Liver (tissue), 9 donors: ENCODE measurements around the gene AK5. TPM values are rescaled to one million over a fixed set of nuclear protein-coding genes. Genes with fewer than 3 reads are reported as not detected.

Experiments used
- DNase-seq: peaks from one replicate; pipeline ENCODE4 v3.0.0-alpha.2; 2017; ENCODE audit warnings: low spot score
- H3K27ac ChIP-seq, 2 donors: one replicate each; pipeline ENCODE4 v1.7.0; 2013; ENCODE audit warnings: inconsistent platforms in 2 of 2, low read length in 2 of 2, control low read depth in 1 of 2, low read depth in 1 of 2, mild to moderate bottlenecking in 1 of 2
- H3K27me3 ChIP-seq, 4 donors: one replicate each; pipeline versions ENCODE4 v1.6.1 to v1.7.0; 2013; ENCODE audit warnings: low read length in 3 of 4, inconsistent platforms in 1 of 4, mild to moderate bottlenecking in 1 of 4, moderate library complexity in 1 of 4; ENCODE audit not compliant: control insufficient read depth in 4 of 4, insufficient read depth in 4 of 4
- H3K36me3 ChIP-seq, 4 donors: one replicate each; pipeline versions ENCODE4 v1.6.1 to v1.7.0; 2013; ENCODE audit warnings: low read length in 3 of 4, mild to moderate bottlenecking in 3 of 4, low read depth in 1 of 4, moderate library complexity in 1 of 4; ENCODE audit not compliant: control insufficient read depth in 4 of 4, insufficient read depth in 3 of 4
- H3K4me1 ChIP-seq, 4 donors: one replicate each; pipeline versions ENCODE4 v1.6.1 to v1.7.0; 2013; ENCODE audit warnings: low read length in 3 of 4, mild to moderate bottlenecking in 3 of 4, moderate library complexity in 1 of 4; ENCODE audit not compliant: control insufficient read depth in 4 of 4, insufficient read depth in 4 of 4
- H3K4me3 ChIP-seq, 3 donors: one replicate each; pipeline versions ENCODE4 v1.6.1 to v1.7.0; 2013; ENCODE audit warnings: low read length in 3 of 3, control low read depth in 1 of 3, low read depth in 1 of 3, mild to moderate bottlenecking in 1 of 3
- H3K9ac ChIP-seq, 2 donors: one replicate each; pipeline ENCODE4 v1.7.0; 2013; ENCODE audit warnings: low read length in 2 of 2, mild to moderate bottlenecking in 2 of 2, moderate library complexity in 2 of 2, control low read depth in 1 of 2, low read depth in 1 of 2
- H3K9me3 ChIP-seq, 4 donors: one replicate each; pipeline versions ENCODE4 v1.6.1 to v1.7.0; 2013; ENCODE audit warnings: low read length in 3 of 4; ENCODE audit not compliant: control insufficient read depth in 4 of 4
- EGR1 ChIP-seq, 2 donors: IDR thresholded peaks; 2 replicates each; pipeline ENCODE4 v1.6.1; 2016 to 2018; ENCODE audit warnings: antibody characterized with exemption in 2 of 2, low read depth in 2 of 2
- FOXA1 ChIP-seq: IDR thresholded peaks from 2 replicates; pipeline ENCODE4 v1.6.1; 2016; ENCODE audit warnings: antibody characterized with exemption
- FOXA2 ChIP-seq: IDR thresholded peaks from 2 replicates; pipeline ENCODE4 v1.6.1; 2016; ENCODE audit warnings: antibody characterized with exemption
- GABPA ChIP-seq, 2 donors: IDR thresholded peaks in 1 of 2; conservative IDR thresholded peaks in 1 of 2; 2 replicates each; pipeline ENCODE4 v1.6.1; 2016; ENCODE audit warnings: antibody characterized with exemption in 2 of 2, mild to moderate bottlenecking in 1 of 2, moderate library complexity in 1 of 2
- HNF4A ChIP-seq, 2 donors: conservative IDR thresholded peaks; 2 replicates each; pipeline ENCODE4 v1.6.1; 2016; ENCODE audit warnings: antibody characterized with exemption in 2 of 2, mild to moderate bottlenecking in 2 of 2
- HNF4G ChIP-seq: IDR thresholded peaks from 2 replicates; pipeline ENCODE4 v1.6.1; 2016; ENCODE audit warnings: antibody characterized with exemption
- JUND ChIP-seq, 2 donors: IDR thresholded peaks; 2 replicates each; pipeline ENCODE4 v1.6.1; 2016; ENCODE audit warnings: antibody characterized with exemption in 2 of 2
- REST ChIP-seq: IDR thresholded peaks from 2 replicates; pipeline ENCODE4 v1.6.1; 2016; ENCODE audit warnings: antibody characterized with exemption, mild to moderate bottlenecking
- RXRA ChIP-seq, 2 donors: IDR thresholded peaks; 2 replicates each; pipeline ENCODE4 v1.6.1; 2017 to 2018; ENCODE audit warnings: antibody characterized with exemption in 2 of 2, mild to moderate bottlenecking in 1 of 2
- TAF1 ChIP-seq: conservative IDR thresholded peaks from 2 replicates; pipeline ENCODE4 v1.6.1; 2016; ENCODE audit warnings: antibody characterized with exemption, mild to moderate bottlenecking
- YY1 ChIP-seq: IDR thresholded peaks from 2 replicates; pipeline ENCODE4 v1.6.1; 2016; ENCODE audit warnings: antibody characterized with exemption, mild to moderate bottlenecking
- ZBTB33 ChIP-seq: IDR thresholded peaks from 2 replicates; pipeline ENCODE4 v1.6.1; 2016; ENCODE audit warnings: antibody characterized with exemption
- WGBS: extraction: QIAGEN DNeasy Blood & Tissue Kit; methylation state at CpG from one replicate; pipeline ENCODE4 v1.1.7; 2013; 5-methylcytosine and 5-hydroxymethylcytosine counted together
- polyA plus RNA-seq, 2 donors: library from polyadenylated mRNA; stranded (reverse) in 1 of 2; unstranded in 1 of 2; fragments of 200-250 nt in 1 of 2; fragments of >200 nt in 1 of 2; fragmentation: Nextera tagmentation in 1 of 2; extraction: Ambion mirVana in 1 of 2; gene quantifications; one replicate each; pipeline versions ENCODE4 v1.2.1 to v1.2.3, GENCODE V29; 2013 to 2015
- total RNA-seq, 2 donors: library from RNA; depleted of rRNA; stranded (reverse); fragments of >200 nt; gene quantifications; one replicate each; pipeline ENCODE4 v1.2.3, GENCODE V29; 2014
- TF ChIP-seq, protein P1 (sequence below): IDR thresholded peaks from 2 replicates; pipeline ENCODE4 v1.6.1; 2016; ENCODE audit warnings: antibody characterized with exemption
- TF ChIP-seq, protein P2 (sequence below): IDR thresholded peaks from 2 replicates; pipeline ENCODE4 v1.6.1; 2016; ENCODE audit warnings: antibody characterized with exemption
- donor health status: healthy.
- donor health status: healthy.
- donor health status: healthy.
- donor health status: healthy.
- donor health status: healthy.

AK5 gene
- total and polyA plus RNA-seq, 4 donors = 0.12 to 0.33 (median 0.23) TPM

- no peak overlapping the region for H3K27ac ChIP-seq
- no peaks in the 10 kb centered on the region for H3K36me3 ChIP-seq
- no peaks in the 10 kb centered on the region for H3K4me1 ChIP-seq
- WGBS = 78% methylated on average over 5 of the region's 5 CpGs
- DNase-seq = no peak
- no peaks in the 10 kb centered on the region for H3K9me3 ChIP-seq
- H3K4me3 ChIP-seq = no peak overlapping the region
- peaks cover 0 to 5% (median 0%) of the 10 kb centered on the region in 4 donors for H3K27me3 ChIP-seq
- TF ChIP-seq JUND (IDR thresholded peaks at IDR 0.05) (no peak), HNF4A (conservative IDR thresholded peaks at IDR 0.05) (no peak), TAF1 (no peak), YY1 (no peak), HNF4G (no peak), EGR1 (IDR thresholded peaks at IDR 0.05; ENCODE audit: low read depth in 2 of 2) (no peak), GABPA (IDR thresholded peaks at IDR 0.05 in 1 of 2, conservative IDR thresholded peaks at IDR 0.05 in 1 of 2) (no peak), RXRA (IDR thresholded peaks at IDR 0.05) (no peak), REST (no peak), FOXA2 (no peak), FOXA1 (no peak)
- TF ChIP-seq, protein P1, sequence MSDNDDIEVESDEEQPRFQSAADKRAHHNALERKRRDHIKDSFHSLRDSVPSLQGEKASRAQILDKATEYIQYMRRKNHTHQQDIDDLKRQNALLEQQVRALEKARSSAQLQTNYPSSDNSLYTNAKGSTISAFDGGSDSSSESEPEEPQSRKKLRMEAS = no peak
- TF ChIP-seq, protein P2, sequence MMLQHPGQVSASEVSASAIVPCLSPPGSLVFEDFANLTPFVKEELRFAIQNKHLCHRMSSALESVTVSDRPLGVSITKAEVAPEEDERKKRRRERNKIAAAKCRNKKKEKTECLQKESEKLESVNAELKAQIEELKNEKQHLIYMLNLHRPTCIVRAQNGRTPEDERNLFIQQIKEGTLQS = no peak
- no peak overlapping the region for H3K9ac ChIP-seq
Observed at GRCh38 chr1:77499466-77499865, 217.6 kb downstream of the AK5 start.

DNA sequence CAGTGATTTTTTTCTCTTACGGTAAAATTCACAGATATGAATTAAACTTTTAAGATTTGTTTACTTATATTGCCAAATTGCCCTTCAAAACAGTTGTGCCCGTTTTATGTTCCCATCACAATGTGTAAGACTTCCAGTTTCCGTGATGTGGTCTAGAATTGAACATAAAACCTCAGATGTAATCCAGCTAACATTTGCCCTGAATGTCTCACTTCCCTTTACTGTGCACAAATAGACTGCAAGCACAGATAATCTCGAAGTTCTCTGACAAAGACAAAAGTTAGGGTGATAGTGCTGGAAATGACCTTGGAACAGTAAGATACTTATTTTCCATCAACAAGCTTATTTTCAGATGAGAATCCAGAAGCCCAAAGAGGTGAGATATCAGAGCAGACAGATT is 223.2 kb downstream of the AK5 start:
- WGBS = 56% methylated on average over 4 of the region's 4 CpGs
- Histone ChIP-seq H3K4me3 (no peak overlapping the region), H3K9ac (no peak overlapping the region), H3K4me1 (no peaks in the 10 kb centered on the region), H3K36me3 (no peaks in the 10 kb centered on the region), H3K9me3 (no peaks in the 10 kb centered on the region), H3K27ac (no peak overlapping the region), H3K27me3 (peaks cover 0 to 5% (median 0%) of the 10 kb centered on the region in 4 donors)
- DNase-seq = no peak
- TF ChIP-seq, protein P1 = no peak
- TF ChIP-seq FOXA1 = no peak
- TF ChIP-seq HNF4G = no peak
- TF ChIP-seq YY1 = no peak
- TF ChIP-seq ZBTB33 = no peak
